ENCODE data around the gene ZNF521.

ZNF521 gene

GRCh38 chr18:25167612-25168410, 184.2 kb downstream of the ZNF521 start:
- no peak for DNase-seq (ENCODE audit: low spot score)

- DNase-seq (ENCODE audit: low spot score): no peak
These were observed 185.9 kb downstream of the ZNF521 start for GRCh38 chr18:25166113-25166512.

- DNase-seq (ENCODE audit: low spot score): no peak
These were observed 186.8 kb downstream of the ZNF521 start for GRCh38 chr18:25164848-25165811.

DNA sequence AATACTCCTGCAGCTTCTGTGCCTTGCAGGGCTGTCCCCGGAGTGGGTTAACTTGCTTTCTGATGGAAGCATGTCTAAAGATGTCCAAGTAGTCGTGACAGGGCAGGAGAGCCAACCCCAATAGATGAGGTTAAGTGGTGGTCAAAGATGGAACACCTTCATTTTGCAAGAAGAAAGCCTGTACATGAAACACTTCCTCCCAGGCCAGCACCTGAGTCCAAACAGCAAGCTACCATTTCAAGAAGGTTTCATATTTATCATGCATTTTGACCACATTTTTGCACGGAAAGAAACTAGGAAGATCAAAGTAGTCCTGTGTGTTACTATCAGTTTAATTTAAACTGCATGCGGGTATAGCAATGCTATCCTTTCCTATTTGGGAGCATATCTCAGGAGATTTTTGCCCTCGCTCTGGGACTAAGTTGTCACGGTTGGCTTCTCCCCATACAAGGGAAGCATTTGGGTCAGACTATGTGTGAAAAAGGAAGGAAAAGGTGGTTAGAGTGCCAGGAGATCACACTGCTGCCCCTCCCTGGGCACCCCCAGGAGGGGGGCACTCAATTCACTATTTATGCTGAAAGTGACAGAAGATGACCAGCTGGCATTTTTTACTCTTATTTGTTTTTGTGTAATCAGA, 187.6 kb downstream of the ZNF521 start:
- DNase-seq (ENCODE audit: low spot score): no peak

DNA sequence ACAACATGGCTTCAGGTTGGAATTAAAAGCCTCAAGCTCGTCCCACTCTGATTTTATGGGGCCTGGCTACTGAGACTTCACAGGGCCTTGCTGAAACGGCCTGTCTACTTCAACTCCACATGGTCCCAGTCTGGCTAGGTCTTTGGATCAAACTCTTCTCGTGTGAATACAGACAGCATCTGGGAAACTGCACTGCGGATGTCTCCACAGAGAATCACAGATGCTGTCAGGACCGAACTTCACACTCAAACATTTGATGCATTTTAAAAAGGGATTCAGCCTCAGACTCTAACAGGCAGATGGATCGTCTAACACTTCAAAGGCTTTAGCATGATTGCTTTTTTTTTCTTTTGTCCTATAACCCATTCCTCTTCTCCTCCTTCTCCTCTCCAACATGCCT, 198.5 kb downstream of the ZNF521 start:
- DNase-seq (ENCODE audit: low spot score): no peak

DNA sequence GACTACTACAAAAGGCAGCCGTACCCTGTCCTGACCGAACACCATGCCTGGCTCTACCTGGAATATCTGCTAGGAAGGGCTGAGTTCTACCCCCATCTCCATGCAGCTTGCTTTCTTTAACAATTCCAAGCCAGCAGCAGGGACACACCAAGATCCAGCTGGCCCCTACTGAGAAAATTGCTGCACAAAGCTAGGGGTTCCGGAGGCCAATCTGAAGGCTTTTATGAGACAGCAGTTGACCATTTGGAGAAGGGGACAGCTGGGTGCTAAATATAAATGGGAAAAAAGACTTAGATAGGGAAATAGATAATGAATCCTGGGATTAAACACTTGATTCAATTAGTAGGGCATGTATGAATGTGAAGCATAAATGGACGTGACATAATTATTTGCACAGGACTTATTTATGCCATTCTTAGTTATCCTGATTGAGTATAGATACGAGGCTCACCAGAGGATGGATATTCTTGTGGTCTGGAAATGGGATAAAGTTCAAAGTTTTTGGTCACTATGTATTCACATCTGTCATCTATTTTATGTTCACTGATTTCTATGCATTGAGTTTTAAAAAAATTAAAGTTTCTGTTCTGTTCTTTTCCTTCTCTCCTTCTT, 204.0 kb downstream of the ZNF521 start:
- no peak for DNase-seq (ENCODE audit: low spot score)

GRCh38 chr18:25146512-25146910, 205.5 kb downstream of the ZNF521 start:
- no peak for DNase-seq (ENCODE audit: low spot score)

- no peak for DNase-seq (ENCODE audit: low spot score)
These were observed 206.0 kb downstream of the ZNF521 start for GRCh38 chr18:25145731-25146511.

GRCh38 chr18:25144820-25145219, 207.1 kb downstream of the ZNF521 start:
- DNase-seq (ENCODE audit: low spot score): no peak

GRCh38 chr18:25141886-25142285, 210.1 kb downstream of the ZNF521 start:
- no peak for DNase-seq (ENCODE audit: low spot score)

- no peak for DNase-seq (ENCODE audit: low spot score)
These were observed 210.6 kb downstream of the ZNF521 start for GRCh38 chr18:25141399-25141798.

- no peak for DNase-seq (ENCODE audit: low spot score)
These were observed 211.0 kb downstream of the ZNF521 start for GRCh38 chr18:25140962-25141308.

GRCh38 chr18:25140124-25140961, 211.6 kb downstream of the ZNF521 start:
- no peak for DNase-seq (ENCODE audit: low spot score)

- DNase-seq (ENCODE audit: low spot score): no peak
These were observed 214.8 kb downstream of the ZNF521 start for GRCh38 chr18:25137197-25137472.

DNA sequence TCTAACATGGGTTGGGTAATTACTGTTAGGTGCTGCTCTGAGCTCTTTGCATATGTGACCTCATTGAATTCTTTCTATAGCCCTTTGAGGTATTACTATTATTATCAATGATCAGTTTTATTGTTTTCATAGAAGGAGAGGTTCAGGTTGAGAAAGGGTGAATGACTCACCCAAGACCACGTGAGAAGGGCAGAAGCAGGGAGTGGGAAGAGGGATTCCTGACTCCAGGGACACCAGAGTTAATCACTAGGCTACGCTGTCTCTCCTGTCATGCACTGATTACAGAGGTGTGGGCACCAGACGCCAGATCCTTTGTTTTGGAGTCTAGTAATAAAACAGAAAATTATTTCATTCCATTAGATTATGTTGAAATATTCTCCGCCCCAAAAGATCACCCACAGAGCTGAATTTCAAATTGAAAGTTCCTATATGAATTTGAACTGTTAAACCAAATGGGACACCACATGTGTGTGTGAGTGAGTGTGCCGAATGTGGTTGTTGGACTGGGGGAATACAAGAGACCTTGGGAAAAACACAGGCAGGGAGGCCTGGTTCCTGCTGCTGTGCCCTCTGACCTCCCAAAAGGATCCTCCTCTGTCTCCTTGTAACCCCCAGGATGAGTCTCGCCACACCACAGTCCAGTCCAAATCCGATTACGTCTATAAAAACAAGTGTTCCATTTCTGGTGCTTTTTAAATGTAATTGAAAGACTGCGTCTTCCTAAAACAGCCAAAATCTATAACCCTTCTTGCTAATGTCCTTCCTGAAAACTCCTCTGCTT, 215.4 kb downstream of the ZNF521 start:
- DNase-seq (ENCODE audit: low spot score): no peak

DNA sequence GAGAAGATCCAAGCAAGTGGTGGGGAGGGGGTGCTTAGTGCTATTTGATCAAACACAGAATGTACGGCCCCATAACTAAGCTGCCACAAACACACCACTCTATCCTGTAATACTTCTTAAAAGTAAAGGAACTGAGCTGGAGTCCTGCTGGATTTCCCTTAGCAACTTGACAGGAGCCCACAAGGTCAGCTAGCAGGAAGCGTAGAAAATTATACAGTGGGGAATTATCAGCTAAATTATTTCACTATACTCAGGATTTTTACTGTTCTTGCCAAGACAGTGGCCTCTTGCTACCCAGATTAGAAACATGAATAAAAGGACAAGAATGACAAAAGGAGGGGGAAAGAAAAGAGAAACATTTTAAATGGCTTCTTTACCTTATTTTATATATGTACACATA, 217.1 kb downstream of the ZNF521 start:
- no peak for DNase-seq (ENCODE audit: low spot score)

GRCh38 chr18:25133879-25134278, 218.1 kb downstream of the ZNF521 start:
- no peak for DNase-seq (ENCODE audit: low spot score)

GRCh38 chr18:25132786-25133496, 219.0 kb downstream of the ZNF521 start:
- DNase-seq (ENCODE audit: low spot score): no peak

- no peak for DNase-seq (ENCODE audit: low spot score)
These were observed 225.2 kb downstream of the ZNF521 start for GRCh38 chr18:25126751-25127150.

All from germinal center (tissue), 1 donor.